GM12872 (cell line): ENCODE data around the gene RRM1.
A peak's percentile ranks its signal among the peaks of the same experiment; 100 is the strongest.

Experiments
- TF ChIP-seq, protein P1 (sequence below): IDR thresholded peaks from 3 replicates; pipeline ENCODE4 v1.5.1; 2011; ENCODE audit warnings: low read depth, mild to moderate bottlenecking, low read length, moderate library complexity; ENCODE audit not compliant: insufficient read depth

Gene RRM1

DNA sequence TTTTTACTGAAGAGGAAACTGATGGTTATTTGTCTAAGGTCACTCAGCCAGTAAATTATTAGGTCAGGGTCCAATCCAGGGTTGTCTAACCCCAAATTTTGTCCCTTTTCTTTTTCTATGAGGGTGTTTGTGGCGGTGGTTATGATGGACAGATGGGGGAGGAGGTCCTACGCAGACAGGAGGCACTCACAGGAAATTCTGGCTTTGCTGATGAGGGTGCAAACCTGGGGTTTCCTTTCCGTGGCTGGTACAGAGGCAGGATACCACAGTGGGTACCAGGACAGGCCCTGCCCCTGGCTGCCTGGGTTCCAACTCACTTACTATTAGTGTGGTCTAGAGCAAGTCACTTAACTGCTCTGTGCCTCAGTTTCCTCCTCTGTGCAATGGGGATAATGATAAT lies 91.0 kb downstream of the RRM1 start:
- TF ChIP-seq, protein P1, sequence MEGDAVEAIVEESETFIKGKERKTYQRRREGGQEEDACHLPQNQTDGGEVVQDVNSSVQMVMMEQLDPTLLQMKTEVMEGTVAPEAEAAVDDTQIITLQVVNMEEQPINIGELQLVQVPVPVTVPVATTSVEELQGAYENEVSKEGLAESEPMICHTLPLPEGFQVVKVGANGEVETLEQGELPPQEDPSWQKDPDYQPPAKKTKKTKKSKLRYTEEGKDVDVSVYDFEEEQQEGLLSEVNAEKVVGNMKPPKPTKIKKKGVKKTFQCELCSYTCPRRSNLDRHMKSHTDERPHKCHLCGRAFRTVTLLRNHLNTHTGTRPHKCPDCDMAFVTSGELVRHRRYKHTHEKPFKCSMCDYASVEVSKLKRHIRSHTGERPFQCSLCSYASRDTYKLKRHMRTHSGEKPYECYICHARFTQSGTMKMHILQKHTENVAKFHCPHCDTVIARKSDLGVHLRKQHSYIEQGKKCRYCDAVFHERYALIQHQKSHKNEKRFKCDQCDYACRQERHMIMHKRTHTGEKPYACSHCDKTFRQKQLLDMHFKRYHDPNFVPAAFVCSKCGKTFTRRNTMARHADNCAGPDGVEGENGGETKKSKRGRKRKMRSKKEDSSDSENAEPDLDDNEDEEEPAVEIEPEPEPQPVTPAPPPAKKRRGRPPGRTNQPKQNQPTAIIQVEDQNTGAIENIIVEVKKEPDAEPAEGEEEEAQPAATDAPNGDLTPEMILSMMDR: no peak

DNA sequence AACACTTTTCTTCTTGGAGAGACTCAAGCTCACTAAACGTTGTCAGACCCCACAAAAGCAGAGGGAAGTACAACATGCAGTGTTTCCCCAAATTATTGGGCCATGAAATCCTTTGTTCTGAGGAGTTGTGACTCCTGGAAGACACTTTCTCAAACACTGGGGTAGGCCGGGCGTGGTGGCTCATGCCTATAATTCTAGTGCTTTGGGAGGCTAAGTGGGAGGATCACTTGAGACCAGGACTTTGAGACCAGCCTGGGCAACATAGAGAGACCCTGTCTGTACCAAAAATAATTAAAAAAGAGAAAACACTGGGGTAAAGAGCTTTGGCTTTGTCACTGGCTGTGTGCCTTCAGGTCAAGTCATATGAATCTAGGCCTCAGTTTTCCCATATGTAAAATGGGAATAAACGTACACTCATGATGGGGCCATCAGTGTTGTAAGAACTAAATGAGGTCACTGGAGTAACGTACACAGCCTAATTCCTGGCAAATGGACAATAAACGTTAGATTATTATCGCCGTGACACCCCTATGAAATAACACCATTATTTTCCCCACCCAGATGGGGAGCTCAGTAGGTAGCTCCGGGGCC lies 92.0 kb downstream of the RRM1 start:
- TF ChIP-seq, protein P1: no peak

DNA sequence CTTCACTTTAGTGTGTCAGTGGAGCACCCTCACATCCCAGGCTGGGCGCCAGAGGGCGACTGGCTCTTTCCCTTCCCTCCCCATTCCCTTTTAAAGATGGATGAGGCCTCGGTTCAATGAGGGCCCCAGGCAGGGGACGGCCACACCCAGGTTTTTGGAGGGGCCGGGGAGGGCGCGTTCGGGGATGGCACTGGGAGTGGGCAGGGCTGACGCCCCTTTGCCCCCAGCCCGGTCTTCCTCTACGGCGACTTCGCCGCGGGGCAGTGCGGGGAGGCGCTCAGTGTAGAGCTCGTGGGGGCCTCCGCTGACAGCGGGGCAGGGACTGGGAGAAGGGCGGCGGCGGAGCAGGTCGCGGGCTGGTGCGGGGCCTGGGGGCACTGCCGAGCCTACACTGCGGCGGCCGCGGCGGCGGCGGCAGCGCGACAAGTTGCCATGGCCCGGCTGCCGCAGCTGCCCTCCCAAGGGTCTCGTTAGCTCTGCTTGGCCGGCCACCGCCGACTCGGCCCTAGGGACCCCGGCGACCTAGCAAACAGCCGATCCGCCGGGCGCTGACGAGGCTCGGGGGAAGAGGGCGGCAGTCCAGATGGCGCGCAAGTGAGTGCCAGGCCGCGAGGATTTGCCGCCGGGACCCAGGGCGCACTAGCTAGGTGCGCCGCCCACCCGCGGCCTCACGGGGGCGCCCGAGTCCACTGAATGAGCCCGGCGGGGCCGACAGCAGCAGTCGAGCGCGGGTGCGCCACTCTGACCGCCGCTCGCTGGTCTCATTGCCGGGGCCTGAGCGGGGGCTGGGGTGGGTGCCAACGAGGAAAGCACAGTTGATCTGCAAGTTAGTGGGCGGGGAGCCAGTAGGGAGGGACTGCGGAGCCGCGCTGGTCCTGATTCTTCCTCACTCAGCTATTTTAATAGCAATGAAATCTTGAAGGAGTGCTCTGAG lies 92.7 kb downstream of the RRM1 start:
- TF ChIP-seq, protein P1: peak; percentile 80
